Measurements from ENCODE around the gene C11orf71.

The C11orf71 gene

GRCh38 chr11:114400915-114401223, 558 bp upstream of the C11orf71 start:
- FAIRE-seq (peak; percentile 38), DNase-seq (ENCODE audit: extremely low spot score, insufficient read length, low read depth) (no peak)

GRCh38 chr11:114399490-114400215, 658 bp downstream of the C11orf71 start:
- DNase-seq (ENCODE audit: extremely low spot score, insufficient read length, low read depth) (no peak), FAIRE-seq (no peak)

GRCh38 chr11:114398303-114398920, 1.9 kb downstream of the C11orf71 start:
- DNase-seq (ENCODE audit: extremely low spot score, insufficient read length, low read depth) (no peak), FAIRE-seq (no peak)

- no peak for DNase-seq (ENCODE audit: extremely low spot score, insufficient read length, low read depth)
- no peak for FAIRE-seq
Measured at GRCh38 chr11:114397349-114397982, 2.8 kb downstream of the C11orf71 start.

- DNase-seq (ENCODE audit: extremely low spot score, insufficient read length, low read depth), result no peak
- no peak for FAIRE-seq
Measured at GRCh38 chr11:114396916-114397315, 3.4 kb downstream of the C11orf71 start.

GRCh38 chr11:114395736-114396135, 4.6 kb downstream of the C11orf71 start:
- FAIRE-seq (no peak), DNase-seq (ENCODE audit: extremely low spot score, insufficient read length, low read depth) (no peak)

GRCh38 chr11:114392735-114393667, 7.3 kb downstream of the C11orf71 start:
- DNase-seq (ENCODE audit: extremely low spot score, insufficient read length, low read depth) (no peak), FAIRE-seq (no peak)

GRCh38 chr11:114386545-114386944, 13.8 kb downstream of the C11orf71 start:
- no peak for DNase-seq (ENCODE audit: extremely low spot score, insufficient read length, low read depth)
- FAIRE-seq, result no peak

- FAIRE-seq (no peak), DNase-seq (ENCODE audit: extremely low spot score, insufficient read length, low read depth) (no peak)
Measured at GRCh38 chr11:114386131-114386530, 14.2 kb downstream of the C11orf71 start.

GRCh38 chr11:114384487-114384886, 15.8 kb downstream of the C11orf71 start:
- DNase-seq (ENCODE audit: extremely low spot score, insufficient read length, low read depth) (no peak), FAIRE-seq (no peak)

GRCh38 chr11:114382509-114382908, 17.8 kb downstream of the C11orf71 start:
- no peak for FAIRE-seq
- DNase-seq (ENCODE audit: extremely low spot score, insufficient read length, low read depth), result no peak

GRCh38 chr11:114379394-114380069, 20.8 kb downstream of the C11orf71 start:
- DNase-seq (ENCODE audit: extremely low spot score, insufficient read length, low read depth), result no peak

GRCh38 chr11:114377612-114378267, 22.6 kb downstream of the C11orf71 start:
- FAIRE-seq, result no peak

More at GRCh38 chr11:114379394-114380069, 20.8 kb downstream of the C11orf71 start:
- no peak for FAIRE-seq

GRCh38 chr11:114375052-114375451, 25.3 kb downstream of the C11orf71 start:
- DNase-seq (ENCODE audit: extremely low spot score, insufficient read length, low read depth) (no peak), FAIRE-seq (no peak)

More at GRCh38 chr11:114377612-114378267, 22.6 kb downstream of the C11orf71 start:
- DNase-seq (ENCODE audit: extremely low spot score, insufficient read length, low read depth), result no peak

GRCh38 chr11:114368918-114369680, 31.2 kb downstream of the C11orf71 start:
- DNase-seq (ENCODE audit: extremely low spot score, insufficient read length, low read depth) (no peak), FAIRE-seq (no peak)

- FAIRE-seq, result no peak
- no peak for DNase-seq (ENCODE audit: extremely low spot score, insufficient read length, low read depth)
Measured at GRCh38 chr11:114367244-114367957, 32.9 kb downstream of the C11orf71 start.

- no peak for FAIRE-seq
Measured at GRCh38 chr11:114366331-114367243, 33.7 kb downstream of the C11orf71 start.

More at GRCh38 chr11:114366331-114367243, 33.7 kb downstream of the C11orf71 start:
- DNase-seq (ENCODE audit: extremely low spot score, insufficient read length, low read depth), result no peak
